Embryonic facial prominence (tissue), 1 donor: Measurements from ENCODE around the gene OR10H4.
"Not testable (repeated sequence)": the region's sequence is repeated elsewhere in the genome, so short reads cannot be mapped to it uniquely, and the experiment has no call there.

Experiments
- DNase-seq: peaks from one replicate; pipeline ENCODE4 v3.0.0-alpha.2; 2016; ENCODE audit errors: extremely low spot score

OR10H4 gene

DNA sequence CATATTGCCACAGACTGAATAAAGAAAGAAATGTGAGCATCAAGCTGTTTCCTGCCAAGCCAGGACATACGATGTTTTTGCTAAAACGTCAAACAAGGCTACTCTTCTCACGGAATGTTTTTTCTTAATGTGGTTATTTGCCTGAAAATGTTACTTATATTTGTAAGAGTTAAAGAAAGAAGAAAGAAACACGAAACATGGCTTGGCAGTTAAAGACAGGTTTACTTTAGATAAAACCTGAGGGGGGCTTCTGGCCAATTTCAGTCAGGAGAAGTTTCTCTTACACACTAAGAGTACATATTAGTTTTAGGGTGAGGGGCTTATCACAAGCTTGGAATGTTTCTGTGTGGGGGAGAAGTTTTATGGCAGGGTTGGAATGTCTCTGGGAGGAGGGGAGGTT is 4.4 kb upstream of the OR10H4 start:
- DNase-seq, result no peak

DNA sequence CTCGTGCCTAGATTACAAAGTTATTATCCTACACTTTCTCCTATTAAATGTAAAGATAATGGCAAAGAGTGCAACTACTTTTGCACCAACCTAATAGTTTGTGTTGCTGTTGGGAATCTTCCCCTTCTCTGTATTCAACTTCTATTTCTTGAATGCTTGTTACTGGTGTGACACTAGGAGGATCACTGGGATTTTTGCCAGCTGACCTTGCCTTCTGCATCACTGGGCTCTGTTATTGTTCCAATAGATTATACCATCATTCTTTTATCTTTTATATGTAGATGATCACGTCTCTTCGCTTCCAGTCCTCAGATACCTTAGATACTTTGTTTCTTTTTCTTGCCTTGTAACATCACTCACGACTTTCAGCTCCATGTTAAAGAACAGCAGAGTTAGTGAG is 3.5 kb upstream of the OR10H4 start:
- no peak for DNase-seq

DNA sequence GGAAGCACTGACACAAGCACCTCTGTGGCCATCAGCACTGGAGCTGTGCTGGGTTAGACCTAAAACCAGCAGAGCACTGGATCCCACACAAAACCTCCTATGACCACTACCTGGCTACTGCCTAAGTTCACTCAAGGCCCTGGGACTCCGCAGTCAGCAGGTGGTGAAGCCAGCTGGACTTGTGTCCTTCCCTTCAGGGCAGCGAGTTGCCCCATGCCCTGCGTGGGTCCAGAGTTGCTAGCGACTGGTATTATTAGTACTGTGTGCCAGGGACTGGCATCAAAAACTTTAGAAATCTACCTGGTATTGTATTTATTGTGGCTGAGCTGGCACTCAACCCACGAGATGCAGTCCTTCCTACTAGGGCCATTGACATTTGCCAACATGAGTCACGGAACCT is 6.0 kb downstream of the OR10H4 start:
- DNase-seq, result no peak

DNA sequence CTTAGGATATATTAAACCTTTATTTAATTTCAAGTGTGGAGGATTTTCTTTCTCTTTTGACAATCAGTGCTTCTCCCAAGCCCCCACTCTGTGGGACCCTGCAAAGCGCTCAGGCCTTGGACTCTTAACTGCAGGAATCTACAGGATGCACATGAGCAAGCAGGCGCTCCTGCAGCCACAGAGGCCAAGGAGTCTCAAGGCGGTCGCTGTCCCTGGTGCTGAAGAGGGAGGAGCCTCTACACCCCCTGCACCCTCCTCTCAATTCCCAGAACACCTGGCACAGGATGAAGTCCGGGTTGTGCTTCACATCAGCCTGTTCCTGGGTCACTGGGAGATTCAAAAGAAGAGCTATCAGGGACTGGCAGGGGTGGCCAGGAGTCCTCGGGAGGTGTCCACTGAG is 13.5 kb downstream of the OR10H4 start:
- DNase-seq, result no peak

DNA sequence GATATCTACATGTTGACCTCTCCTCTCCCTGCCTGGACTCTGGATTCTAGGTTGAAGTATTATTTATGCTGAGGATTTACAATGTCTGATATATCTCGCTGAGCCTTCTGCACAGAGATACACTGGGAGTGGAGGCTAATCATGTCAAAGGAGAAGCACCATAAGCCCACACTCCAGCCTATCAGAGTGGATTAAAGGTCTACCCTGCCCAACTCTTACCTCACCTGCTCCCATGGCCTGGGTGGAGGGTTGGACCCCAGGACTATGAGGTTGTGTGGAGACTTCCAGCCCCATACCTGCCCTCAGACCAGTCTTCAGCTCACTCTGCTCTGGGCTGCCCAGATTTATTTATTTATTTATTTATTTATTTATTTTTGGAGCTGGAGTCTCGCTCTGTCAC is 15.4 kb downstream of the OR10H4 start:
- no peak for DNase-seq

DNA sequence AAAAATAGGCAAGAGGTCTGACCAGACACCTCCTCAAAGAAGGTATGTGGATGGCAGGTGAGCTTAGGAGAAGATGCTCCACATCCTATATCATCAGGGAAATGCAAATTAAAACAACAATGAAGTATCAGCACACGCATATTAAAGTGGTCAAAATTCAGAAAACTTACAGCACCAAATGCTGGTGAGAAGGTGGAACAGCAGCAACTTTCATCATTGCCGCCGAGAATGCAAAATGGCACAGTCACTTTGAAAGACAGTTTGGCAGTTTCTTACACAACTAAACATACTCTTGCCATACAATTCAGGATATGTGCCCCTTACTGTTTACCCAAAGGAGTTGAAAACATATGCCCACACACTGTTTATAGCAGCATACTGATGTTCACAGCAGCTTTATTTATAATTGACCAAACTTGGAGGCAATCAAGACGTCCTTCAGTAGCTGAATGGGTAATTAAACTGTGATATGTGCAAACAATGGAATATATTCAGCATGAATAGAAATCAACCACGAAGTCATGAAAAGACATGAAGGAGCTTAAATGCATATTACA is 22.5 kb downstream of the OR10H4 start:
- no peak for DNase-seq

DNA sequence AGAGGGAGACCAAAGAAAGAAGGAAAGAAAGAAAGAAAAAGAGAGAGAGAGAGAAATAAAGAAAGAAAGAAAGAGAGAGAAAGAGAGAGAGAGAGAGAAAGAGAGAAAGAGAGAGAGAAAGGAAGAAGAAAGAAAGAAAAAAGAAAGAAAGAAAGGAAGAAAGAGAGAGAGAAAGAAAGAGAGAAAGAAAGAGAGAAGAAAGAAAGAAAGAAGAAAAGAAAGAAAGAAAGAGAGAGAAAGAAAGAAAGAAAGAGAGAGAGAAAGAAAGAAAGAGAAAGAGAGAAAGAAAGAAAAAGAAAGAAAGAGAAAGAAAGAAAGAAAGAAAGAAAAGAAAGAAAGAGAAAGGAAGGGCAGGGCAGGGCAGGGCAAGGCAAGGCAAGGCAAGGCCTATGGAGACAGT is 23.2 kb downstream of the OR10H4 start:
- not testable (repeated sequence) for DNase-seq

DNA sequence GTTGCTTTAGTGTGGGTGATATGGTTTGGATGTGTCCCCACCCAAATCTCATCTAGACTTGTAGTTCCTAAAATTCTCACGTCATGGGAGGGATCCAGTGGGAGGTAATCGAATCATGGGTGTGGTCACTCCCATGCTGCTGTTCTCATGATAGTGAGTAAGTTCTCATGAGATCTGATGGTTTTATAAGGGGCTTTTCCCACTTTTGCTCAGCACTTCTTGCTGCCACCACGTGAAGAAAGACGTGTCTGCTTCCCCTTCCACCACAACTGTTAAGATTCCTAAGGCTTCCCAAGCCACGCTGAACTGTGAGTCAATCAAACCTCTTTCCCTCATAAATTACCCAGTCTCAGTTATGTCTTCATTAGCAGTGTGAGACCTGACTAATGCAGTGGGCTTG is 26.0 kb downstream of the OR10H4 start:
- DNase-seq, result no peak

DNA sequence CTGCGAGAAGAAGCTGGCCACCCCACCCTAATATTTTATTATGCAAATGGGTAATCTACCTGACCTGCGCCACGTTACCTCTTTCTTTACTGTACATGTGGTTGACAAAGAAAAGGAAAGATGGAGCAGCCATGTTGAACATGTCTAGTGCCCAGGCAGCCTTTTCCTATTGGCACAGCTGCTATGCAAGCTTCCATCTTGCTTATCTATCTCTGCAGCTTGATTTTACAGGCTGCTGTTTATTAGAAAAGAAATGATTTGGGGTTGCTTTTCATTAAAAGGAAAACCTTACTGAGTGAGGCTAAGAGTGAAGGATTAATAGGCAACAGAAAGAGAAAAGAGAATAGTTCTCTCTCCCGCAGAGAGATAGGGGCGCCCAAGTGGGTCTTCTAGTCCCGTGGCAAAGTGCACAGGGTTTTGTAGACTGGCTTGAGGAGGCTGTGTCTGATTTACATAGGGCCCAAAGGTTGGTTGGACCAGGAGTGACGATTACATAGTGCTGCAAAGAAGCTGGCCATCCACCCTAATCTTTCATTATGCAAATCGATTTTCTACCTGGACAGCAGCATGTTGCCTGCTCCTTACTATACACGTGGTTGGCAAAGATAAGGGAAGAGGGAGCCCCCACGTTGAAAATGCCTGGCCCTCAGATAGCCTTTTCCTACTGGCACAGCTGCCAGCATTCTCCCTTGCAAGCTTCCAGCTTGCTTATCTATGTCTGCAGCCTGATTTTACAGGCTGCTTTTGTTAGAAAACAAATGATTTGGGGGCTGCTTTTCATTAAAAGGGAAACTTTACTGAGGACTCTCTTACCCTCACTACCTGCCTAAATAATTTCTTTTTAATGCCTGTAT is 28.3 kb downstream of the OR10H4 start:
- DNase-seq, result no peak

DNA sequence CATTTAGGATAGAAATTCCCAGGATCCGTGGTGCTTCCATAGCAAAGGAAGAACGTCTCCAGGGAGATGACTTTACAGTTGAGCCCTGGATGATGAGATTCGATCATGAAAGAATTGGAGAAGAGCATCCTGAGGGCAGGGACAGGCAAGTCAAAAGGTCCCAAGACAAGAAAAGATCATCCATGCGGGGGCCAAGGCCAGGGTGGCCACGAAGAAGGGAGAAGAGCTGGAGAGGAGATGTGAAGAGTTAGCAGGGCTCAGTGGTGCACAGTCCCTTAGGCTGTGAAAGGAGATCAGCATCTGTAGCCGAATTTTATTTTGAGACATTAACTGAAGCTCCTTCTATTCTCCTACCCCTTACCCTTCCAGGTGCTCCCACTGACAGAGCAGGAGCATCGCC is 28.9 kb downstream of the OR10H4 start:
- no peak for DNase-seq

DNA sequence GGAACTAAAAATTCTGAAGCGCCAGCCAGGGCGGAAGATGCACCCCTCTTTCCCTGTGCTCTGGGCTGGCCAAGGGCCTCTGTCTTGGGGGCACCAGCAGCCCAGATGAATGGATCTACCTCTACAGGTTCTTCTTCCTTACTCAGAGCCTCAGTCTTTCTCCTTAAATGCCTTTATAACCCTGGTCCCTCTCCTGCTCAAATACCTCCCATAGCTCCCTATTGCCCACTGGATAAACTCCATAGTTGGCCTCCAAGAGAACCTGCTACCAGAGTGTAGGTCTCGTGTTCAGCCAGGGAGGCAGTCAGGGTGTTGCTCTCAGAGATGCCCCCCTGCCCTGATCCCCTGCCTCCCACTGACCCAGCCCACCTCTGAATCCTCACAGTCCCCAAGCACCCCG is 30.5 kb downstream of the OR10H4 start:
- no peak for DNase-seq

- not testable (repeated sequence) for DNase-seq
Observed at GRCh38 chr19:15985831-15986230, 37.0 kb downstream of the OR10H4 start.

DNA sequence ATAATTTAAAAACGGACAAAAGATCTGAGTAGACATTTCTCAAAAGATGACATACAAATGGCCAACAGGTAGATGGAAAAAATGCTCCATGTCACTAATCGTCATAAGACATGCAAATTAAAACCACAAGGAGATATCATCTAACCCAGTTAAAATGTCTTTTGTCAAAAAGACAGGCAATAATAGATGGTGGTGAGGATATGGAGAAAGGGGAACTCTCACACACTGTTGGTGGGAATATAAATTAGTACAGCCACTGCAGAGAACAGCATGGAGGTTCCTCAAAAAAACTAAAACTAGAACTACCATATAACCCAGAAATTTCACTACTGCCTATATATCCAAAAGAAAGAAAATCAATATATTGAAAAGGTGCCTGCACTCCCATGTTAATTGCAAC is 37.9 kb downstream of the OR10H4 start:
- DNase-seq, result no peak

DNA sequence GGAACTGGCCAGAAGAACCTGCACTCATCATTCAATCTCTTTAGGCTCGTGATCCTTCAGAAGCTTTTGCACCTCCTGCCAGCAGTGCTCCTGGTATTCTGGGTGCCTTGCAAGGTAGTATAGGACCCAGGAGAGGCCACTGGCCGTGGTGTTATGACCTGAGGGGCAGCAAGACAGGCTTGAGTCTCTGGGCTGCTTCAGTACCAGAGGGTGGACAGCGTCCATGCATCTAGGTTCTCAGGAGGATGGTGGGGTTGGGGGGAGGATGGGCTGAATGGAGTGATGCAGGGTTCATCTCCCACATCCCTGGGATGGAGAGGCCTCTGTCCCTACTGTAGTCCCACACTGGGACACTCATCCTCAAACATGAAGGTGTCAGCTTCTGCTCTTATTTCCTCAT is 41.1 kb downstream of the OR10H4 start:
- DNase-seq, result no peak

DNA sequence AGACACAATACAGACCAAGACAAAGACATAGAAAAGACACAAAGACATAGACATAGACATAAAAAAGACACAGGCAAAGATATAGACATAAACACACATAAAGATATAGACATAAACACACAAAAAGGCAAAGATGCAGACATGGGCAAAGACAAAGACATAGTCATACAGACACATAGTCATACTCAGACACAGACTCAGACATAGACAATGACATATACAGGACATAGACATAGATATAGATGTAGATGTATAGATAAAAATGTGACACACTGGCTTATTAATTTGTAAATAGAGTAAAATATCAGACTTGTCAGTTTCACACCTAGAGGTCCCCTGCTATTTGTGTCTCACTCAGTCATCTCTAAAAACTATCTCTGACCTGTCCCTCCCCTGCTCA is 42.8 kb downstream of the OR10H4 start:
- no peak for DNase-seq

DNA sequence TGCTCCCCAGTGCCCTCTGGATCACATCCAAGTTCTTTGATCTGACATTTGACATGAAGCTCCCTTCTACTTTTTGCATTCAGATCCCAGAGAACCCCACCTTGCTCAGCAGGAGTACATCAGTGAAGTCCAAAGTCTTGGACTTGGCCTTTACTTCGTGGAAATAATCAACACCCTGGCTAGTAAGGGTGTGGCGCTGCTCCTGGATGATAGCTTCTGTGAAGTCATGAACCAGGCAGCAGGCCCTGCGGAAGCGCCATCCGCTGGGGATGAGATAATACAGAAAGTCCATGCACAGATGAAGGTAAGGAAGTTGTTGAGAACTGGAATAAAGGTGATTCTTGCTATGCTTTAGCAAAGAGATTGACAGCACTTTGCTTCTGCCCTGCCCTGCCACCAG is 43.2 kb downstream of the OR10H4 start:
- no peak for DNase-seq

- DNase-seq, result no peak
Observed at GRCh38 chr19:15995536-15995935, 46.7 kb downstream of the OR10H4 start.

GRCh38 chr19:15998166-15998565 is 49.4 kb downstream of the OR10H4 start:
- DNase-seq, result no peak
